Fibroblast of lung (primary cell): ENCODE measurements around the gene PDXK.

Source experiments
- CTCF ChIP-seq, 2 donors: IDR thresholded peaks in 1 of 2; conservative IDR thresholded peaks in 1 of 2; 1 replicate in 1 of 2; 2 replicates in 1 of 2; pipeline ENCODE4 v1.5.1; 2011 to 2012; ENCODE audit warnings: low read length in 2 of 2, control low read depth in 1 of 2, inconsistent platforms in 1 of 2, low read depth in 1 of 2, mild to moderate bottlenecking in 1 of 2
- EZH2 ChIP-seq: IDR thresholded peaks from 2 replicates; pipeline ENCODE4 v1.5.1; 2012; ENCODE audit warnings: low read length, control low read depth, mild to moderate bottlenecking; ENCODE audit errors: missing control alignments

- TF ChIP-seq CTCF (conservative IDR thresholded peaks at IDR 0.05 in 1 of 2, IDR thresholded peaks at IDR 0.05 in 1 of 2; ENCODE audit: low read depth in 1 of 2, low read length in 2 of 2) (no peak), EZH2 (no peak)
These were observed 73.5 kb downstream of the PDXK start for GRCh38 chr21:43792406-43792805.
